ENCODE results near the gene MTMR3. TPM values are rescaled to one million over a fixed set of nuclear protein-coding genes. Genes with fewer than 3 reads are reported as not detected.
A peak's percentile ranks its signal among the peaks of the same experiment; 100 is the strongest.

Gene MTMR3
- total RNA-seq, 1 donor from 2014 or later, result 20.6 TPM

- H3K4me3 Mint-ChIP-seq, result no peak overlapping the region
- DNase-seq (ENCODE audit: low spot score), result no peak
- peaks cover 18% of the 10 kb centered on the region for H3K4me1 Mint-ChIP-seq (ENCODE audit: low read depth)
- no peaks in the 10 kb centered on the region for H3K9me3 Mint-ChIP-seq
- no peaks in the 10 kb centered on the region for H3K27me3 Mint-ChIP-seq (ENCODE audit: insufficient read depth)
- peaks cover 59% of the 10 kb centered on the region for H3K36me3 Mint-ChIP-seq (ENCODE audit: low read depth)
- H3K27ac Mint-ChIP-seq, result peak overlapping the region; percentile 30
- intact Hi-C loops (cut with micrococcal nuclease), result no loop called here
Measured at GRCh38 chr22:30021881-30022619, 139.1 kb downstream of the MTMR3 start.

- peaks cover 59% of the 10 kb centered on the region for H3K36me3 Mint-ChIP-seq (ENCODE audit: low read depth)
- no peaks in the 10 kb centered on the region for H3K27me3 Mint-ChIP-seq (ENCODE audit: insufficient read depth)
- intact Hi-C loops (cut with micrococcal nuclease), result no loop called here
- no peak overlapping the region for H3K4me3 Mint-ChIP-seq
- peak overlapping the region; percentile 46 for H3K27ac Mint-ChIP-seq
- no peaks in the 10 kb centered on the region for H3K9me3 Mint-ChIP-seq
- DNase-seq (ENCODE audit: low spot score), result no peak
- peaks cover 22% of the 10 kb centered on the region for H3K4me1 Mint-ChIP-seq (ENCODE audit: low read depth)
Measured at GRCh38 chr22:30023099-30023660, 140.2 kb downstream of the MTMR3 start.

- Mint-ChIP-seq H3K4me1 (ENCODE audit: low read depth) (peaks cover 22% of the 10 kb centered on the region), H3K4me3 (no peak overlapping the region), H3K9me3 (no peaks in the 10 kb centered on the region), H3K36me3 (ENCODE audit: low read depth) (peaks cover 59% of the 10 kb centered on the region), H3K27me3 (ENCODE audit: insufficient read depth) (no peaks in the 10 kb centered on the region), H3K27ac (no peak overlapping the region)
- no peak for DNase-seq (ENCODE audit: low spot score)
- intact Hi-C loops (cut with micrococcal nuclease), result no loop called here
Measured at GRCh38 chr22:30024231-30024630, 141.3 kb downstream of the MTMR3 start.

- DNase-seq (ENCODE audit: low spot score), result no peak
- intact Hi-C loops (cut with micrococcal nuclease), result no loop called here
- Mint-ChIP-seq H3K4me1 (ENCODE audit: low read depth) (peaks cover 22% of the 10 kb centered on the region), H3K9me3 (no peaks in the 10 kb centered on the region), H3K36me3 (ENCODE audit: low read depth) (peaks cover 55% of the 10 kb centered on the region), H3K27me3 (ENCODE audit: insufficient read depth) (no peaks in the 10 kb centered on the region), H3K4me3 (no peak overlapping the region), H3K27ac (no peak overlapping the region)
Measured at GRCh38 chr22:30025221-30025620, 142.2 kb downstream of the MTMR3 start.

- H3K9me3 Mint-ChIP-seq, result no peaks in the 10 kb centered on the region
- H3K4me3 Mint-ChIP-seq, result no peak overlapping the region
- H3K4me1 Mint-ChIP-seq (ENCODE audit: low read depth), result peaks cover 22% of the 10 kb centered on the region
- no peaks in the 10 kb centered on the region for H3K27me3 Mint-ChIP-seq (ENCODE audit: insufficient read depth)
- no peak for DNase-seq (ENCODE audit: low spot score)
- H3K36me3 Mint-ChIP-seq (ENCODE audit: low read depth), result peaks cover 42% of the 10 kb centered on the region
- H3K27ac Mint-ChIP-seq, result peak overlapping the region; percentile 23
- intact Hi-C loops (cut with micrococcal nuclease), result no loop called here
Measured at GRCh38 chr22:30026756-30027155, 143.8 kb downstream of the MTMR3 start.

GRCh38 chr22:30027169-30027568 is 144.2 kb downstream of the MTMR3 start:
- Mint-ChIP-seq H3K27me3 (ENCODE audit: insufficient read depth) (no peaks in the 10 kb centered on the region), H3K27ac (peak overlapping the region; percentile 23), H3K4me1 (ENCODE audit: low read depth) (peaks cover 22% of the 10 kb centered on the region), H3K4me3 (no peak overlapping the region), H3K36me3 (ENCODE audit: low read depth) (peaks cover 40% of the 10 kb centered on the region), H3K9me3 (no peaks in the 10 kb centered on the region)
- intact Hi-C loops (cut with micrococcal nuclease), result no loop called here
- no peak for DNase-seq (ENCODE audit: low spot score)

- Mint-ChIP-seq H3K4me1 (ENCODE audit: low read depth) (peaks cover 16% of the 10 kb centered on the region), H3K9me3 (no peaks in the 10 kb centered on the region), H3K27ac (no peak overlapping the region), H3K4me3 (no peak overlapping the region), H3K36me3 (ENCODE audit: low read depth) (peaks cover 35% of the 10 kb centered on the region), H3K27me3 (ENCODE audit: insufficient read depth) (no peaks in the 10 kb centered on the region)
- DNase-seq (ENCODE audit: low spot score), result no peak
- intact Hi-C loops (cut with micrococcal nuclease), result no loop called here
Measured at GRCh38 chr22:30027791-30028190, 144.8 kb downstream of the MTMR3 start.

- no peak for DNase-seq (ENCODE audit: low spot score)
- Mint-ChIP-seq H3K27me3 (ENCODE audit: insufficient read depth) (no peaks in the 10 kb centered on the region), H3K36me3 (ENCODE audit: low read depth) (peaks cover 28% of the 10 kb centered on the region), H3K4me3 (no peak overlapping the region), H3K4me1 (ENCODE audit: low read depth) (peaks cover 9% of the 10 kb centered on the region), H3K9me3 (no peaks in the 10 kb centered on the region), H3K27ac (no peak overlapping the region)
- intact Hi-C loops (cut with micrococcal nuclease), result no loop called here
Measured at GRCh38 chr22:30028731-30029130, 145.8 kb downstream of the MTMR3 start.

- DNase-seq (ENCODE audit: low spot score), result no peak
- H3K27ac Mint-ChIP-seq, result no peak overlapping the region
- peaks cover 25% of the 10 kb centered on the region for H3K36me3 Mint-ChIP-seq (ENCODE audit: low read depth)
- intact Hi-C loops (cut with micrococcal nuclease), result no loop called here
- H3K9me3 Mint-ChIP-seq, result no peaks in the 10 kb centered on the region
- no peaks in the 10 kb centered on the region for H3K27me3 Mint-ChIP-seq (ENCODE audit: insufficient read depth)
- H3K4me3 Mint-ChIP-seq, result no peak overlapping the region
- H3K4me1 Mint-ChIP-seq (ENCODE audit: low read depth), result peaks cover 9% of the 10 kb centered on the region
Measured at GRCh38 chr22:30029512-30029911, 146.5 kb downstream of the MTMR3 start.

GRCh38 chr22:30030329-30030728 is 147.4 kb downstream of the MTMR3 start:
- Mint-ChIP-seq H3K27ac (no peak overlapping the region), H3K36me3 (ENCODE audit: low read depth) (peaks cover 18% of the 10 kb centered on the region), H3K27me3 (ENCODE audit: insufficient read depth) (no peaks in the 10 kb centered on the region), H3K4me1 (ENCODE audit: low read depth) (peaks cover 9% of the 10 kb centered on the region), H3K4me3 (no peak overlapping the region), H3K9me3 (no peaks in the 10 kb centered on the region)
- no peak for DNase-seq (ENCODE audit: low spot score)
- intact Hi-C loops (cut with micrococcal nuclease), result no loop called here

GRCh38 chr22:30031328-30031727 is 148.4 kb downstream of the MTMR3 start:
- Mint-ChIP-seq H3K4me1 (ENCODE audit: low read depth) (peaks cover 9% of the 10 kb centered on the region), H3K36me3 (ENCODE audit: low read depth) (peaks cover 11% of the 10 kb centered on the region), H3K27me3 (ENCODE audit: insufficient read depth) (no peaks in the 10 kb centered on the region), H3K27ac (no peak overlapping the region), H3K4me3 (no peak overlapping the region), H3K9me3 (no peaks in the 10 kb centered on the region)
- intact Hi-C loops (cut with micrococcal nuclease), result no loop called here
- no peak for DNase-seq (ENCODE audit: low spot score)

GRCh38 chr22:30031764-30032455 is 148.9 kb downstream of the MTMR3 start:
- Mint-ChIP-seq H3K9me3 (no peaks in the 10 kb centered on the region), H3K27ac (no peak overlapping the region), H3K27me3 (ENCODE audit: insufficient read depth) (no peaks in the 10 kb centered on the region), H3K4me1 (ENCODE audit: low read depth) (peaks cover 5% of the 10 kb centered on the region), H3K4me3 (no peak overlapping the region), H3K36me3 (ENCODE audit: low read depth) (peaks cover 7% of the 10 kb centered on the region)
- intact Hi-C loops (cut with micrococcal nuclease), result no loop called here
- no peak for DNase-seq (ENCODE audit: low spot score)

GRCh38 chr22:30033137-30033536 is 150.2 kb downstream of the MTMR3 start:
- intact Hi-C loops (cut with micrococcal nuclease), result no loop called here
- no peak for DNase-seq (ENCODE audit: low spot score)
- H3K9me3 Mint-ChIP-seq, result no peaks in the 10 kb centered on the region
- H3K4me3 Mint-ChIP-seq, result no peak overlapping the region
- H3K36me3 Mint-ChIP-seq (ENCODE audit: low read depth), result peaks cover 2% of the 10 kb centered on the region
- no peaks in the 10 kb centered on the region for H3K4me1 Mint-ChIP-seq (ENCODE audit: low read depth)
- no peaks in the 10 kb centered on the region for H3K27me3 Mint-ChIP-seq (ENCODE audit: insufficient read depth)
- H3K27ac Mint-ChIP-seq, result no peak overlapping the region

All from activated T-helper 1 cell treated with anti-CD3 and anti-CD28 coated beads, Interleukin-12 subunit alpha, Interleukin-12 subunit beta, Interleukin-2, Interleukin-4 antibody, amounts not matched to agents 30 ng/mL and 10 ng/mL and 1 ng/mL, durations not matched to agents 14 hours and 24 hours and 36 hours (primary cell).